Hepatocyte (in vitro differentiated cells): ENCODE results near the gene SHPK. TPM values are rescaled to one million over a fixed set of nuclear protein-coding genes. Genes with fewer than 3 reads are reported as not detected.

Experiments used
- DNase-seq: peaks from one replicate; pipeline ENCODE4 v3.0.0-alpha.2; 2016; ENCODE audit warnings: low spot score
- H2AFZ ChIP-seq: fragments of 200-600 bp; sonication (generic); 2 replicates; pipeline ENCODE4 v1.6.0; 2016; ENCODE audit warnings: antibody characterized with exemption, mild to moderate bottlenecking
- H3K27ac ChIP-seq: fragments of 200-600 bp; sonication (generic); 2 replicates; pipeline ENCODE4 v1.5.1; 2016; ENCODE audit warnings: mild to moderate bottlenecking
- H3K27me3 ChIP-seq: fragments of 200-600 bp; sonication (generic); 2 replicates; pipeline ENCODE4 v1.6.1; 2016
- H3K36me3 ChIP-seq: fragments of 200-600 bp; sonication (generic); replicated peaks from 2 replicates; pipeline ENCODE4 v1.5.1; 2016; ENCODE audit warnings: low read depth; ENCODE audit not compliant: insufficient read depth
- H3K4me1 ChIP-seq: fragments of 200-600 bp; sonication (generic); 2 replicates; pipeline ENCODE4 v1.5.1; 2016; ENCODE audit warnings: mild to moderate bottlenecking, moderate library complexity; ENCODE audit not compliant: insufficient read depth
- H3K4me2 ChIP-seq: fragments of 200-600 bp; sonication (generic); 2 replicates; pipeline ENCODE4 v1.6.0; 2016
- H3K4me3 ChIP-seq: fragments of 200-600 bp; sonication (generic); 2 replicates; pipeline ENCODE4 v1.5.1; 2016; ENCODE audit warnings: mild to moderate bottlenecking
- H3K79me2 ChIP-seq: fragments of 200-600 bp; sonication (generic); 2 replicates; pipeline ENCODE4 v1.6.0; 2017; ENCODE audit warnings: mild to moderate bottlenecking
- H3K9me2 ChIP-seq: fragments of 200-600 bp; sonication (generic); replicated peaks from 2 replicates; pipeline ENCODE4 v1.6.0; 2017; ENCODE audit warnings: mild to moderate bottlenecking; ENCODE audit not compliant: insufficient read depth
- H3K9me3 ChIP-seq: fragments of 200-600 bp; sonication (generic); 2 replicates; pipeline ENCODE4 v1.5.1; 2016; ENCODE audit warnings: low read depth, mild to moderate bottlenecking
- H4K20me1 ChIP-seq: fragments of 200-600 bp; sonication (generic); 2 replicates; pipeline ENCODE4 v1.6.0; 2016; ENCODE audit warnings: mild to moderate bottlenecking; ENCODE audit not compliant: insufficient read depth, poor library complexity, severe bottlenecking
- CTCF ChIP-seq: fragments of 200-600 bp; sonication (generic); IDR thresholded peaks from 2 replicates; pipeline ENCODE4 v1.5.1; 2016; ENCODE audit warnings: antibody characterized with exemption, mild to moderate bottlenecking; ENCODE audit not compliant: poor library complexity
- EZH2 ChIP-seq: fragments of 200-600 bp; sonication (generic); IDR thresholded peaks from 2 replicates; pipeline ENCODE4 v1.6.1; 2016; ENCODE audit warnings: antibody characterized with exemption, mild to moderate bottlenecking, borderline replicate concordance
- EZH2phosphoT487 ChIP-seq: fragments of 200-600 bp; sonication (generic); IDR thresholded peaks from one replicate; pipeline ENCODE4 v1.6.1; 2018; ENCODE audit warnings: antibody characterized with exemption, mild to moderate bottlenecking, low read depth, moderate library complexity; ENCODE audit not compliant: unreplicated experiment, severe bottlenecking
- WGBS: methylation state at CpG from one replicate; pipeline ENCODE4 v1.1.6; 2016; ENCODE audit warnings: low lambda C conversion rate; ENCODE audit errors: missing lambda C conversion rate; 5-methylcytosine and 5-hydroxymethylcytosine counted together
- polyA plus RNA-seq: library from polyadenylated mRNA; unstranded; fragments of >200 nt; fragmentation: Nextera tagmentation; extraction: Ambion mirVana; gene quantifications from 2 replicates; pipeline ENCODE4 v1.2.1, GENCODE V29; 2016
- total RNA-seq: library from RNA; depleted of rRNA; stranded (reverse); fragments of >200 nt; gene quantifications from 2 replicates; pipeline ENCODE4 v1.2.3, GENCODE V29; 2014

SHPK gene
- total and polyA plus RNA-seq, 2 experiments from 2014 or later = 9.1 to 14.1 TPM

- H3K27ac ChIP-seq = no peak overlapping the region
- H3K4me1 ChIP-seq = no peaks in the 10 kb centered on the region
- no peak overlapping the region for H2AFZ ChIP-seq
- 93% methylated on average over 7 of the region's 7 CpGs for WGBS
- H3K4me3 ChIP-seq = no peak overlapping the region
- H3K9me3 ChIP-seq = no peaks in the 10 kb centered on the region
- H3K4me2 ChIP-seq = no peak overlapping the region
- H3K36me3 ChIP-seq = no peaks in the 10 kb centered on the region
- no peaks in the 10 kb centered on the region for H3K79me2 ChIP-seq
- no peaks in the 10 kb centered on the region for H4K20me1 ChIP-seq
- no peaks in the 10 kb centered on the region for H3K27me3 ChIP-seq
- DNase-seq = no peak
- no peaks in the 10 kb centered on the region for H3K9me2 ChIP-seq
- TF ChIP-seq EZH2phosphoT487 = no peak
- TF ChIP-seq EZH2 = no peak
- no peak for TF ChIP-seq CTCF
Measured at GRCh38 chr17:3572231-3572630, 63.8 kb downstream of the SHPK start.

- no peak overlapping the region for H2AFZ ChIP-seq
- H3K27me3 ChIP-seq = no peaks in the 10 kb centered on the region
- no peaks in the 10 kb centered on the region for H3K36me3 ChIP-seq
- no peak overlapping the region for H3K4me2 ChIP-seq
- no peak overlapping the region for H3K27ac ChIP-seq
- H4K20me1 ChIP-seq = no peaks in the 10 kb centered on the region
- no peaks in the 10 kb centered on the region for H3K79me2 ChIP-seq
- 96% methylated on average over 36 of the region's 36 CpGs for WGBS
- no peaks in the 10 kb centered on the region for H3K4me1 ChIP-seq
- H3K9me3 ChIP-seq = no peaks in the 10 kb centered on the region
- DNase-seq = no peak
- no peak for TF ChIP-seq CTCF
- no peak overlapping the region for H3K4me3 ChIP-seq
- no peaks in the 10 kb centered on the region for H3K9me2 ChIP-seq
Measured at GRCh38 chr17:3571043-3571900, 64.8 kb downstream of the SHPK start.

GRCh38 chr17:3569534-3570137 is 66.4 kb downstream of the SHPK start:
- no peak overlapping the region for H3K4me2 ChIP-seq
- H3K27ac ChIP-seq = no peak overlapping the region
- H3K36me3 ChIP-seq = no peaks in the 10 kb centered on the region
- no peaks in the 10 kb centered on the region for H4K20me1 ChIP-seq
- H2AFZ ChIP-seq = no peak overlapping the region
- no peaks in the 10 kb centered on the region for H3K27me3 ChIP-seq
- TF ChIP-seq EZH2phosphoT487 (no peak), EZH2 (no peak), CTCF (no peak)
- H3K9me2 ChIP-seq = no peaks in the 10 kb centered on the region
- no peaks in the 10 kb centered on the region for H3K9me3 ChIP-seq
- no peak overlapping the region for H3K4me3 ChIP-seq
- H3K79me2 ChIP-seq = no peaks in the 10 kb centered on the region
- WGBS = 100% methylated on average over 6 of the region's 9 CpGs
- DNase-seq = no peak
- H3K4me1 ChIP-seq = no peaks in the 10 kb centered on the region
